IMR-90 (cell line): ENCODE results near the gene JADE3. TPM values are rescaled to one million over a fixed set of nuclear protein-coding genes. Genes with fewer than 3 reads are reported as not detected.

Source experiments
- ATAC-seq: fragments of 200-7000 bp; cut with Tn5 transposase; 2 replicates; pipeline ENCODE4 v1.9.1; 2020; ENCODE audit warnings: low read depth, mild to moderate bottlenecking, moderate library complexity
- BruUV-seq: library from RNA; stranded (reverse); fragments of 400-500 nt; replicated peaks from 2 replicates; lab custom pipeline; 2021; lab: Mats Ljungman, UMichigan
- CTCF ChIA-PET: fragments of 300-600 bp; formaldehyde crosslinking; extraction: SDS; loops from one replicate; lab custom pipeline; 2021; ENCODE audit warnings: antibody characterized with exemption; lab: Yijun Ruan, JAX
- POLR2A ChIA-PET: fragments of 300-600 bp; sonication (Branson Sonifier 250); formaldehyde crosslinking; loops from one replicate; lab custom pipeline; 2022; ENCODE audit warnings: antibody characterized with exemption; ENCODE audit not compliant: unreplicated experiment; lab: Charles Lee
- DNase-seq: peaks from one replicate; pipeline ENCODE4 v3.0.0; 2013
- H2AFZ ChIP-seq: replicated peaks from 2 replicates; pipeline ENCODE3; 2013; ENCODE audit warnings: low read length, mild to moderate bottlenecking; ENCODE audit not compliant: poor library complexity
- H2AK5ac ChIP-seq: 2 replicates; pipeline ENCODE4 v1.6.1; 2013; ENCODE audit warnings: low read depth, low read length, inconsistent platforms
- H2AK9ac ChIP-seq: replicated peaks from 2 replicates; pipeline ENCODE3; 2013; ENCODE audit warnings: mild to moderate bottlenecking, low read depth, low read length, moderate library complexity; ENCODE audit not compliant: poor library complexity
- H2BK120ac ChIP-seq: 2 replicates; pipeline ENCODE4 v1.6.1; 2013; ENCODE audit warnings: low read depth, low read length, inconsistent platforms
- H2BK15ac ChIP-seq: 3 replicates; pipeline ENCODE4 v1.6.1; 2013; ENCODE audit warnings: low read depth, low read length, inconsistent platforms
- H2BK20ac ChIP-seq: 2 replicates; pipeline ENCODE4 v1.6.1; 2013; ENCODE audit warnings: low read depth, mild to moderate bottlenecking, inconsistent platforms, low read length, moderate library complexity
- H2BK5ac ChIP-seq: 2 replicates; pipeline ENCODE4 v1.6.1; 2013; ENCODE audit warnings: mild to moderate bottlenecking, low read depth, low read length, inconsistent platforms; ENCODE audit not compliant: poor library complexity, severe bottlenecking
- H3K14ac ChIP-seq: replicated peaks from 2 replicates; pipeline ENCODE4 v1.6.1; 2013; ENCODE audit warnings: low read depth, low read length, inconsistent platforms
- H3K18ac ChIP-seq: 2 replicates; pipeline ENCODE4 v1.6.1; 2013; ENCODE audit warnings: low read depth, low read length, control low read depth
- H3K23ac ChIP-seq: 2 replicates; pipeline ENCODE4 v1.6.1; 2013; ENCODE audit warnings: low read depth, low read length, inconsistent platforms
- H3K27ac ChIP-seq: 2 replicates; pipeline ENCODE4 v1.5.1; 2013; ENCODE audit warnings: mild to moderate bottlenecking, control low read depth, low read length; ENCODE audit not compliant: insufficient read depth
- H3K27me3 ChIP-seq: 2 replicates; pipeline ENCODE4 v1.6.1; 2013; ENCODE audit warnings: low read length; ENCODE audit not compliant: control insufficient read depth, insufficient read depth
- H3K36me3 ChIP-seq: 2 replicates; pipeline ENCODE4 v1.6.1; 2013; ENCODE audit warnings: low read length, mixed read lengths; ENCODE audit not compliant: control insufficient read depth, insufficient read depth
- H3K4ac ChIP-seq: 2 replicates; pipeline ENCODE4 v1.6.1; 2013; ENCODE audit warnings: low read depth, low read length, inconsistent platforms
- H3K4me1 ChIP-seq: 2 replicates; pipeline ENCODE4 v1.6.1; 2013; ENCODE audit warnings: low read length, mixed read lengths; ENCODE audit not compliant: control insufficient read depth, insufficient read depth
- H3K4me2 ChIP-seq: 2 replicates; pipeline ENCODE4 v1.6.1; 2013; ENCODE audit warnings: low read depth, mild to moderate bottlenecking, control low read depth, low read length, moderate library complexity
- H3K4me3 ChIP-seq: 2 replicates; pipeline ENCODE4 v1.5.1; 2013; ENCODE audit warnings: low read depth, mild to moderate bottlenecking, control low read depth, low read length, moderate library complexity; ENCODE audit not compliant: insufficient read depth
- H3K56ac ChIP-seq: 2 replicates; pipeline ENCODE4 v1.6.1; 2013; ENCODE audit warnings: low read length, inconsistent platforms; ENCODE audit not compliant: insufficient read depth; ENCODE audit errors: extremely low read depth
- H3K79me1 ChIP-seq, 2 experiments: 2 replicates each; pipeline ENCODE4 v1.6.1; 2013; ENCODE audit warnings: low read length in 2 of 2, inconsistent platforms in 1 of 2, low read depth in 1 of 2
- H3K9ac ChIP-seq: 2 replicates; pipeline ENCODE4 v1.6.1; 2013; ENCODE audit warnings: low read depth, low read length, control low read depth
- H3K9me1 ChIP-seq: 2 replicates; pipeline ENCODE4 v1.6.1; 2013; ENCODE audit warnings: low read length, inconsistent platforms; ENCODE audit not compliant: insufficient read depth
- H3K9me3 ChIP-seq: 2 replicates; pipeline ENCODE4 v1.6.1; 2013; ENCODE audit warnings: low read length; ENCODE audit not compliant: control insufficient read depth, insufficient read depth
- H4K20me1 ChIP-seq: 2 replicates; pipeline ENCODE4 v1.6.1; 2013; ENCODE audit warnings: low read length, inconsistent platforms; ENCODE audit not compliant: insufficient read depth
- H4K5ac ChIP-seq: 2 replicates; pipeline ENCODE4 v1.6.1; 2013; ENCODE audit warnings: mild to moderate bottlenecking, low read depth, low read length, control low read depth
- H4K8ac ChIP-seq, 2 experiments: 2 replicates each; pipeline ENCODE4 v1.6.1; 2013; ENCODE audit warnings: low read depth in 2 of 2, low read length in 2 of 2, control low read depth in 1 of 2, inconsistent platforms in 1 of 2
- H4K91ac ChIP-seq: 2 replicates; pipeline ENCODE4 v1.6.1; 2013; ENCODE audit warnings: low read depth, low read length, inconsistent platforms; ENCODE audit not compliant: insufficient read depth
- BHLHE40 ChIP-seq: fragments of 150-350 bp; IDR thresholded peaks from 2 replicates; pipeline ENCODE4 v1.6.1; 2016; ENCODE audit warnings: mild to moderate bottlenecking, low read depth, low read length
- CEBPB ChIP-seq: IDR thresholded peaks from 2 replicates; pipeline ENCODE4 v1.6.1; 2012; ENCODE audit warnings: low read depth, low read length, improper control_type of control experiment
- CHD1 ChIP-seq: IDR thresholded peaks from 2 replicates; pipeline ENCODE4 v1.6.1; 2012; ENCODE audit warnings: low read depth, low read length, improper control_type of control experiment
- ELK1 ChIP-seq: fragments of 150-350 bp; IDR thresholded peaks from 2 replicates; pipeline ENCODE4 v1.6.1; 2016; ENCODE audit warnings: low read depth, mild to moderate bottlenecking, low read length, moderate library complexity, borderline replicate concordance
- MAFK ChIP-seq: IDR thresholded peaks from 2 replicates; pipeline ENCODE4 v1.6.1; 2012; ENCODE audit warnings: low read depth, low read length, improper control_type of control experiment
- MAZ ChIP-seq: IDR thresholded peaks from 2 replicates; pipeline ENCODE4 v1.6.1; 2012; ENCODE audit warnings: low read depth, mild to moderate bottlenecking, low read length, improper control_type of control experiment, moderate library complexity, borderline replicate concordance
- NFE2L2 ChIP-seq: fragments of 150-350 bp; IDR thresholded peaks from 2 replicates; pipeline ENCODE4 v1.6.1; 2016; ENCODE audit warnings: low read depth, mild to moderate bottlenecking, low read length
- POLR2A ChIP-seq: IDR thresholded peaks from 2 replicates; pipeline ENCODE4 v1.6.1; 2012; ENCODE audit warnings: mild to moderate bottlenecking, low read depth, low read length
- RAD21 ChIP-seq: IDR thresholded peaks from 2 replicates; pipeline ENCODE4 v1.6.1; 2012; ENCODE audit warnings: low read length, improper control_type of control experiment
- RCOR1 ChIP-seq: IDR thresholded peaks from 2 replicates; pipeline ENCODE4 v1.6.1; 2012; ENCODE audit warnings: mild to moderate bottlenecking, low read length, improper control_type of control experiment; ENCODE audit not compliant: insufficient replicate concordance
- RFX5 ChIP-seq: IDR thresholded peaks from 2 replicates; pipeline ENCODE4 v1.8.0; 2012; ENCODE audit warnings: low read depth, mild to moderate bottlenecking, low read length, moderate library complexity
- SMC3 ChIP-seq: fragments of 150-350 bp; IDR thresholded peaks from 2 replicates; pipeline ENCODE4 v1.6.1; 2016; ENCODE audit warnings: low read depth, mild to moderate bottlenecking, antibody characterized with exemption, low read length, moderate library complexity
- USF2 ChIP-seq: fragments of 150-350 bp; IDR thresholded peaks from 2 replicates; pipeline ENCODE4 v1.6.1; 2017; ENCODE audit warnings: mild to moderate bottlenecking, antibody characterized with exemption, low read length, low read depth
- WGBS, 2 experiments: methylation state at CpG; one replicate each; pipeline versions ENCODE4 v1.1.5 to v1.1.7; 2013; ENCODE audit warnings: missing lambda C conversion rate in 2 of 2; ENCODE audit not compliant: insufficient read length in 1 of 2; ENCODE audit errors: extremely low coverage in 2 of 2; 5-methylcytosine and 5-hydroxymethylcytosine counted together
- dilution Hi-C: fragments of 300-500 bp; cut with HindIII; formaldehyde crosslinking; loops from one replicate; pipeline ENCODE4 v1.14.3; 2018; ENCODE audit warnings: low sequenced_read_pairs; ENCODE audit not compliant: unreplicated experiment
- in situ Hi-C: fragments of 300-500 bp; cut with MboI; formaldehyde crosslinking; loops from 3 replicates; pipeline ENCODE4 v1.14.3; 2019; ENCODE audit warnings: low sequenced_read_pairs, inconsistent platforms, mixed read lengths
- intact Hi-C: fragments of 100-400 bp; cut with micrococcal nuclease; formaldehyde crosslinking; loops from 2 replicates; pipeline ENCODE4 v1.10.0; 2022
- polyA plus RNA-seq, 3 experiments: library from polyadenylated mRNA; depleted of rRNA; stranded (reverse); fragments of >200 nt; gene quantifications; 2 replicates each; pipeline ENCODE4 v1.2.3, GENCODE V29; 2012; ENCODE audit warnings: low replicate concordance in 1 of 3
- total RNA-seq: library from RNA; depleted of rRNA; stranded (reverse); fragments of >200 nt; gene quantifications from 2 replicates; pipeline ENCODE4 v1.2.3, GENCODE V29; 2012
- TF ChIP-seq, protein P1 (sequence below): conservative IDR thresholded peaks from 2 replicates; pipeline ENCODE4 v1.5.1; 2012; ENCODE audit warnings: mild to moderate bottlenecking, low read depth, low read length, improper control_type of control experiment

The JADE3 gene
- total and polyA plus RNA-seq, 2 of the 4 experiments (the other 2 are of a cell fraction): 2.1 to 4.7 TPM

DNA sequence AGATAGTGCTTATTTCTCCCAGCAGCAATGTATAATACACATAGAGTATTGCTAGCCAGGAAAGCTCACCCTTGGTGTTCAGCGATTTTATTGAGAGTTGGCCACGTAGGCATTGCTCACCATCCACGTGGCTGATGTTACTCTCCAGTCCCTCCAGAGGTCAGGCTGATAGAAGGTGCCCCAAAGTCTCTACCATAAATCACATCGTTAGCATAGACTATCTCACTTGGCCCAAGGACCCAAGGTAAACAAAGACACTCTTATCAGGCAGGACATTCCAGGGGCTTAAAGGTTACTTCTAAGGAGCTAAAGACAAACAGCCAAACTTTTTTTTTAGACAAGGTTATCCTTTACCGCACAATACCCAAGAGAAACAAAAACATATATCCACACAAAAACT, 135.8 kb downstream of the JADE3 start:
- Histone ChIP-seq H2BK15ac (no peak overlapping the region), H4K5ac (no peak overlapping the region), H2BK5ac (no peak overlapping the region), H3K14ac (no peak overlapping the region), H3K18ac (no peak overlapping the region), H2BK120ac (no peak overlapping the region), H3K79me1 (no peaks in the 10 kb centered on the region), H2AFZ (no peak overlapping the region), H3K4me1 (no peaks in the 10 kb centered on the region), H2AK5ac (no peak overlapping the region), H3K27ac (no peak overlapping the region), H2BK20ac (no peak overlapping the region), H2AK9ac (no peak overlapping the region), H4K8ac (no peak overlapping the region), H3K9me1 (no peaks in the 10 kb centered on the region), H3K9me3 (no peaks in the 10 kb centered on the region), H3K23ac (no peak overlapping the region), H3K36me3 (no peaks in the 10 kb centered on the region), H4K91ac (no peak overlapping the region), H3K9ac (no peak overlapping the region), H3K56ac (no peak overlapping the region), H4K20me1 (no peaks in the 10 kb centered on the region), H3K27me3 (no peaks in the 10 kb centered on the region), H3K4ac (no peak overlapping the region), H3K4me3 (no peak overlapping the region), H3K4me2 (no peak overlapping the region)
- DNase-seq (peak; percentile 35), ATAC-seq (peak; percentile 35)
- dilution Hi-C loops (no loop called here), intact Hi-C loops (no loop called here), in situ Hi-C loops (no loop called here)
- WGBS, 2 experiments: 35% methylated on average over 4 of the region's 5 CpGs; no CpG with 5 or more reads in 1 of the 2 experiments
- ChIA-PET POLR2A (no interaction called here), CTCF (no interaction called here)
- TF ChIP-seq RAD21 (no peak), USF2 (no peak), BHLHE40 (no peak), SMC3 (no peak), POLR2A (no peak), MAFK (no peak), ELK1 (no peak), RFX5 (no peak), CHD1 (no peak), CEBPB (no peak), NFE2L2 (no peak), MAZ (no peak), RCOR1 (no peak)
- TF ChIP-seq, protein P1, sequence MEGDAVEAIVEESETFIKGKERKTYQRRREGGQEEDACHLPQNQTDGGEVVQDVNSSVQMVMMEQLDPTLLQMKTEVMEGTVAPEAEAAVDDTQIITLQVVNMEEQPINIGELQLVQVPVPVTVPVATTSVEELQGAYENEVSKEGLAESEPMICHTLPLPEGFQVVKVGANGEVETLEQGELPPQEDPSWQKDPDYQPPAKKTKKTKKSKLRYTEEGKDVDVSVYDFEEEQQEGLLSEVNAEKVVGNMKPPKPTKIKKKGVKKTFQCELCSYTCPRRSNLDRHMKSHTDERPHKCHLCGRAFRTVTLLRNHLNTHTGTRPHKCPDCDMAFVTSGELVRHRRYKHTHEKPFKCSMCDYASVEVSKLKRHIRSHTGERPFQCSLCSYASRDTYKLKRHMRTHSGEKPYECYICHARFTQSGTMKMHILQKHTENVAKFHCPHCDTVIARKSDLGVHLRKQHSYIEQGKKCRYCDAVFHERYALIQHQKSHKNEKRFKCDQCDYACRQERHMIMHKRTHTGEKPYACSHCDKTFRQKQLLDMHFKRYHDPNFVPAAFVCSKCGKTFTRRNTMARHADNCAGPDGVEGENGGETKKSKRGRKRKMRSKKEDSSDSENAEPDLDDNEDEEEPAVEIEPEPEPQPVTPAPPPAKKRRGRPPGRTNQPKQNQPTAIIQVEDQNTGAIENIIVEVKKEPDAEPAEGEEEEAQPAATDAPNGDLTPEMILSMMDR: no peak
- BruUV-seq: no TSS peak
